KMS-11 (cell line): Measurements from ENCODE around the gene PCK2.

ENCODE experiments used
- H2AFZ ChIP-seq: fragments of 200-600 bp; sonication (generic); 2 replicates; pipeline ENCODE4 v1.6.1; 2016; ENCODE audit warnings: antibody characterized with exemption, mixed run types, low read depth
- H3K27ac ChIP-seq: fragments of 200-600 bp; sonication (generic); 2 replicates; pipeline ENCODE4 v1.6.1; 2016; ENCODE audit warnings: mild to moderate bottlenecking, mixed run types
- H3K27me3 ChIP-seq: fragments of 200-600 bp; sonication (generic); 2 replicates; pipeline ENCODE4 v1.6.1; 2017; ENCODE audit warnings: mild to moderate bottlenecking, low read depth, mixed run types, moderate library complexity; ENCODE audit not compliant: insufficient read depth
- H3K36me3 ChIP-seq: fragments of 200-600 bp; sonication (generic); 2 replicates; pipeline ENCODE4 v1.6.1; 2017; ENCODE audit warnings: mild to moderate bottlenecking, mixed run types; ENCODE audit not compliant: insufficient read depth
- H3K4me1 ChIP-seq: fragments of 200-600 bp; sonication (generic); 2 replicates; pipeline ENCODE4 v1.6.1; 2016; ENCODE audit warnings: mild to moderate bottlenecking, low read depth, mixed run types; ENCODE audit not compliant: poor library complexity, severe bottlenecking
- H3K4me2 ChIP-seq: fragments of 200-600 bp; sonication (generic); 2 replicates; pipeline ENCODE4 v1.7.0; 2016; ENCODE audit warnings: mild to moderate bottlenecking, mixed run types
- H3K4me3 ChIP-seq: fragments of 200-600 bp; sonication (generic); IDR thresholded peaks from 2 replicates; pipeline ENCODE4 v1.6.1; 2017; ENCODE audit warnings: low read depth, low read length, mixed read lengths; ENCODE audit not compliant: insufficient read depth
- H3K79me2 ChIP-seq: fragments of 200-600 bp; sonication (generic); 2 replicates; pipeline ENCODE4 v1.6.1; 2016; ENCODE audit warnings: low read depth, mixed run types; ENCODE audit not compliant: insufficient read depth
- H3K9ac ChIP-seq: fragments of 200-600 bp; sonication (generic); 2 replicates; pipeline ENCODE4 v1.6.1; 2016; ENCODE audit warnings: mild to moderate bottlenecking, mixed run types
- H4K20me1 ChIP-seq: fragments of 200-600 bp; sonication (generic); 2 replicates; pipeline ENCODE4 v1.6.1; 2016; ENCODE audit warnings: mild to moderate bottlenecking, mixed run types; ENCODE audit not compliant: insufficient read depth
- CTCF ChIP-seq: fragments of 200-600 bp; sonication (generic); conservative IDR thresholded peaks from 2 replicates; pipeline ENCODE4 v1.6.1; 2017; ENCODE audit warnings: low read depth, mild to moderate bottlenecking, antibody characterized with exemption, low read length, moderate library complexity, mixed read lengths

Gene PCK2

GRCh38 chr14:24052656-24053547 is 41.2 kb upstream of the PCK2 start:
- Histone ChIP-seq H3K4me1 (no peaks in the 10 kb centered on the region), H4K20me1 (no peaks in the 10 kb centered on the region), H2AFZ (no peak overlapping the region), H3K79me2 (no peaks in the 10 kb centered on the region), H3K4me2 (peak overlapping the region; percentile 57; the same call in 1 of the 2 replicates), H3K4me3 (no peak overlapping the region), H3K27ac (no peak overlapping the region), H3K36me3 (no peaks in the 10 kb centered on the region), H3K27me3 (peaks cover 16% of the 10 kb centered on the region; the same call in 1 of the 2 replicates), H3K9ac (no peak overlapping the region)
- no peak for TF ChIP-seq CTCF

- H3K27me3 ChIP-seq = peaks cover 16% of the 10 kb centered on the region; the same call in 1 of the 2 replicates
- H3K27ac ChIP-seq = no peak overlapping the region
- H3K9ac ChIP-seq = no peak overlapping the region
- no peaks in the 10 kb centered on the region for H4K20me1 ChIP-seq
- no peak for TF ChIP-seq CTCF
- H2AFZ ChIP-seq = no peak overlapping the region
- H3K4me3 ChIP-seq = no peak overlapping the region
- no peaks in the 10 kb centered on the region for H3K36me3 ChIP-seq
- no peaks in the 10 kb centered on the region for H3K79me2 ChIP-seq
- no peaks in the 10 kb centered on the region for H3K4me1 ChIP-seq
- no peak overlapping the region for H3K4me2 ChIP-seq
These were observed 40.4 kb upstream of the PCK2 start for GRCh38 chr14:24053548-24054323.

- Histone ChIP-seq H3K4me1 (no peaks in the 10 kb centered on the region), H3K4me3 (no peak overlapping the region), H3K36me3 (no peaks in the 10 kb centered on the region), H3K27ac (no peak overlapping the region), H4K20me1 (no peaks in the 10 kb centered on the region), H3K79me2 (no peaks in the 10 kb centered on the region), H3K9ac (no peak overlapping the region), H3K4me2 (no peak overlapping the region), H2AFZ (no peak overlapping the region), H3K27me3 (peaks cover 16% of the 10 kb centered on the region; the same call in 1 of the 2 replicates)
- no peak for TF ChIP-seq CTCF
These were observed 39.8 kb upstream of the PCK2 start for GRCh38 chr14:24054324-24054641.

- no peaks in the 10 kb centered on the region for H4K20me1 ChIP-seq
- TF ChIP-seq CTCF = no peak
- no peaks in the 10 kb centered on the region for H3K4me1 ChIP-seq
- H3K4me2 ChIP-seq = no peak overlapping the region
- no peak overlapping the region for H3K9ac ChIP-seq
- H3K27ac ChIP-seq = no peak overlapping the region
- no peaks in the 10 kb centered on the region for H3K36me3 ChIP-seq
- no peak overlapping the region for H3K4me3 ChIP-seq
- H3K27me3 ChIP-seq = peaks cover 16% of the 10 kb centered on the region; the same call in 1 of the 2 replicates
- H2AFZ ChIP-seq = no peak overlapping the region
- no peaks in the 10 kb centered on the region for H3K79me2 ChIP-seq
These were observed 39.5 kb upstream of the PCK2 start for GRCh38 chr14:24054646-24055045.
